Measurements from ENCODE around the gene CAMSAP1.

The CAMSAP1 gene

DNA sequence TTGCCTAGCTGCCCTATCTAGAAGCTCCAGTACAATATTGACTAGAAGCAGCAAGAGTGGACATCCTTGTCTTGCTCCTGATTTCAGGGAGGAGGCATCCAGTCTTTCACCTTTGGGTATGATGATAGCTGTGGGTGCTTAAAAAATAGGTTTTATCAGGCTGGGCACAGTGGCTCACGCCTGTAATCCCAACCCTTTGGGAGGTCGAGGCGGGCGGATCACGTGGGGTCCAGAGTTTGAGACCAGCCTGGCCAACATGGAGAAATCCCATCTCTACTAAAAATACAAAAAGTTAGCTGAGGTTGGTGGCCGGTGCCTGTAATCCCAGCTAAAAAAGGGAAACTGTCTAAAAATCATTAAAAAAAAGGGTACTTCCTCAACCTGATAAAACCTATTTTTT lies 2.0 kb upstream of the CAMSAP1 start:
- DNase-seq (ENCODE audit: low spot score), result no peak
- ChIA-PET CTCF (interaction anchor here (0.6 to 1.0 kb wide), 5 partner anchors 8 to 209 kb away, joined by 3 to 4 read pairs (median 3); no protein-coding TSS in a partner anchor), POLR2A (ENCODE audit: low non-redundant PET) (no interaction called here)
- TF ChIP-seq, protein P1, sequence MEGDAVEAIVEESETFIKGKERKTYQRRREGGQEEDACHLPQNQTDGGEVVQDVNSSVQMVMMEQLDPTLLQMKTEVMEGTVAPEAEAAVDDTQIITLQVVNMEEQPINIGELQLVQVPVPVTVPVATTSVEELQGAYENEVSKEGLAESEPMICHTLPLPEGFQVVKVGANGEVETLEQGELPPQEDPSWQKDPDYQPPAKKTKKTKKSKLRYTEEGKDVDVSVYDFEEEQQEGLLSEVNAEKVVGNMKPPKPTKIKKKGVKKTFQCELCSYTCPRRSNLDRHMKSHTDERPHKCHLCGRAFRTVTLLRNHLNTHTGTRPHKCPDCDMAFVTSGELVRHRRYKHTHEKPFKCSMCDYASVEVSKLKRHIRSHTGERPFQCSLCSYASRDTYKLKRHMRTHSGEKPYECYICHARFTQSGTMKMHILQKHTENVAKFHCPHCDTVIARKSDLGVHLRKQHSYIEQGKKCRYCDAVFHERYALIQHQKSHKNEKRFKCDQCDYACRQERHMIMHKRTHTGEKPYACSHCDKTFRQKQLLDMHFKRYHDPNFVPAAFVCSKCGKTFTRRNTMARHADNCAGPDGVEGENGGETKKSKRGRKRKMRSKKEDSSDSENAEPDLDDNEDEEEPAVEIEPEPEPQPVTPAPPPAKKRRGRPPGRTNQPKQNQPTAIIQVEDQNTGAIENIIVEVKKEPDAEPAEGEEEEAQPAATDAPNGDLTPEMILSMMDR (conservative IDR thresholded peaks at IDR 0.05; ENCODE audit: low read depth), result no peak
- H3K27ac ChIP-seq, result peak overlapping the region; percentile 6; the same call in 1 of the 2 replicates

DNA sequence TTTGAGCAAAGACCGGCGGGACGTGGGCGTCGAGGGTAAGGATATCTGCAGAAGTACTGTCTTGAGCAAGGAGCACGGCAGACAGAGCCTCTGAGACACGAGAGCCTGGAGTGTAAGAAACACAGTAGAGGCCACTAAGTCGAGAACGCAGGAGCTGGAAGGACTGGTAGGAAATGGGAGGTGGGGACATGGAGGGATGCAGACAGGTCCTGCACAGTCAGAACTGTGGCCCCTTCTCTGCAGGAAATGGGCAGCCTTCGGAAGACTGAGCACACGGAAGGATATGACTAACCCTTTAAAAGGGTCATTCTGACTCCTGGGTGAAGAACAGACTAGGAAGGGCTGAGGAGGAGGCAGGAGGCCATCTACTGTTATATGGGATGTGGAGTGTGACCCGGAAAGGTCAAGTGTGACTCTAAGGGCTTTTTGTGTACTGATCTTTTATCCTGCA lies 1.4 kb upstream of the CAMSAP1 start:
- TF ChIP-seq, protein P1 (conservative IDR thresholded peaks at IDR 0.05; ENCODE audit: low read depth), result no peak
- peak overlapping the region; percentile 87 for H3K27ac ChIP-seq
- CTCF ChIA-PET, result interaction anchor here (1.0 kb wide), 1 partner anchor 61 kb away, joined by 3 read pairs; no protein-coding TSS in a partner anchor
- DNase-seq (ENCODE audit: low spot score), result no peak
- POLR2A ChIA-PET (ENCODE audit: low non-redundant PET), result no interaction called here

DNA sequence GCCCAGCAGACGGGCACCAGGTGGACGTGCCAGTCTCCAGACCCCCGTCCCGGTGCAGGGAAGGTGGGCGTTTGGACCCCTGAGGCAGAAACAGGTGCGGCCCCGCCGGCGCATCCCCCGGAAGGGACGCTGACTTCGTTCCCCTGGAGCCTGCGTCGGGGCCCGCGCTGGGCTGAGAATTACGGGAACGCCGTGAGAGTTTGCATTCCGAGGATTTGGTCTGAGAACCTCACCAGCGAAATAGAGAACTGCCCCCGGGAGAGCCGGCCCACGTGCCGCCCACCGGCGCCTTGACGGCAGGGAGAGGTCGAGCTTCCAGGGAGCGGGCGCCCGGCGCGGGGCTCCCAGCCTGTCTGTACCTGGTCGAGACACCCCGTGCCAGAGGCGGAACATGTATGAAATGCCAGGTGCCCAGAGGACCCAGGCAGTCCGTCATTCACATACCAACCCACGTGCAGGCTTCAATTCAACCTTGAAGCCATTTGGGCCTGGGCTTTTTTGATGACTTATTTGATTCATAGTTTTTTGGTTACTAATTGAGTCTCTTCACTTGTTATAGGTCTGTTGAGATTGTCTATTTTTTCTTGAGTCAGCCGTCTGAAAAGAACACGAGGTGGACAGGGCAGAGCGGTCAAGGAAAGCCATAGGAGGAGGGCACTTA lies 877 bp upstream of the CAMSAP1 start:
- POLR2A ChIA-PET (ENCODE audit: low non-redundant PET), result interaction anchor here (0.6 kb wide), 1 partner anchor 91 kb away, joined by 3 read pairs; no protein-coding TSS in a partner anchor
- TF ChIP-seq, protein P1 (conservative IDR thresholded peaks at IDR 0.05; ENCODE audit: low read depth), result no peak
- no peak for DNase-seq (ENCODE audit: low spot score)
- CTCF ChIA-PET, result no interaction called here
- peak overlapping the region; percentile 87 for H3K27ac ChIP-seq

DNA sequence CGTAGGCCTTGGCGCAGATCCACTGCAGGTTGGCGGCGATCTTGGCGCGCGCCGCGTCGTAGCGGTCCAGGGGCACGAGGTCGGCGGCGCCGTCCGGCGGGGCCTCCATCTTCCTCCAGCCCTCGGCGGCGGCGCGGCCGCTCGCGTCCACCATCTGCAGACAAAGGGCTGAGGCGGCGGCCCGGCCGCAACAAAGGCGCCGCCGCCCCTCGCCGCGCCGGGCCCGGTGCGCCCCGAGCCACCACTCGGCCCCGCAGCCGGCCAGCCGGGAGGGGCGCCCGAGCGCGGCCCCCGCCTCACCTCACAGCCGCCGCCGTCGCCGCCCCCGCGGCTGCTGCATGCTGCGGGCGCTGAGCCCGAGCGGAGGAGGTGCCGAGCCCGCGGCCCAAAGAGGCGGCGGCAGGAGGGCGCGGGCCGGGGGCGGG lies 328 bp downstream of the CAMSAP1 start:
- H3K27ac ChIP-seq, result peak overlapping the region; percentile 87
- CTCF ChIA-PET, result no interaction called here
- no peak for DNase-seq (ENCODE audit: low spot score)
- TF ChIP-seq, protein P1 (conservative IDR thresholded peaks at IDR 0.05; ENCODE audit: low read depth), result no peak
- POLR2A ChIA-PET (ENCODE audit: low non-redundant PET), result no interaction called here

DNA sequence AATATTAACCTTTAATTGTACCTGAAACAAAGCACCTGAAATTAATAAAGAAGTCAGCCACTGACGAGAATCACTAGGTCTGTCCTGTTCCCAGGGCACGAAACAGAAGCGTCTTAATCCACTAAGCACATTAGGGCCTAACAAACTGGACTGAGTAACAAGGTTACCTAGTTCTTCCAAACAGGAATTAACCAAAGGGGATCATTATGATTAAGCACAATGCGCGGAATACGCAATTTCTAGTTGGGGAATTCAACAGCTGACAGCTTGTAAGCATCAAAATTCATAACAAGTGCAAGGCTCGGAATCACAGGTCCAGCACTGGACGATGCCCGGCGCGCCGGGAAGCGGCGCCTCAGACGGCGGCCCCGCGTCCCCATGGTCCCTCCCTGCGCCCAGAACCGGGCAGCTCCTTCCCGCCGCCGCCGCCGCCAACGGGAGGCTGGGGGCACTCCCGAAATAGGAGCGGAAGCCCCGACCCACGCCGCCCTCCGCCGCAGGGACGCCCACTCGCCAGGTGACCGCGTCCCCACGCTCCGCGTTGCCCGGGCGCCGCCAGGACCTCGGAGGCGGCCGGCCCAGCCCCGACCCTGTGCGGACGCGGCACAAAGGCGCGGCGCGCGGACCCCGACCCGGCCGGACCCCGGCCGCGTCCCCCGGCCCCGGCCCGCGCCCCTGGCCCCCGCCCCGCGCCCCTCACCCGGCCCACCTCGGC lies 898 bp downstream of the CAMSAP1 start:
- POLR2A ChIA-PET (ENCODE audit: low non-redundant PET), result interaction anchor here (1.1 kb wide), 1 partner anchor 52 kb away, joined by 4 read pairs; no protein-coding TSS in a partner anchor
- CTCF ChIA-PET, result no interaction called here
- no peak for DNase-seq (ENCODE audit: low spot score)
- H3K27ac ChIP-seq, result peak overlapping the region; percentile 87
- TF ChIP-seq, protein P1 (conservative IDR thresholded peaks at IDR 0.05; ENCODE audit: low read depth), result no peak

DNA sequence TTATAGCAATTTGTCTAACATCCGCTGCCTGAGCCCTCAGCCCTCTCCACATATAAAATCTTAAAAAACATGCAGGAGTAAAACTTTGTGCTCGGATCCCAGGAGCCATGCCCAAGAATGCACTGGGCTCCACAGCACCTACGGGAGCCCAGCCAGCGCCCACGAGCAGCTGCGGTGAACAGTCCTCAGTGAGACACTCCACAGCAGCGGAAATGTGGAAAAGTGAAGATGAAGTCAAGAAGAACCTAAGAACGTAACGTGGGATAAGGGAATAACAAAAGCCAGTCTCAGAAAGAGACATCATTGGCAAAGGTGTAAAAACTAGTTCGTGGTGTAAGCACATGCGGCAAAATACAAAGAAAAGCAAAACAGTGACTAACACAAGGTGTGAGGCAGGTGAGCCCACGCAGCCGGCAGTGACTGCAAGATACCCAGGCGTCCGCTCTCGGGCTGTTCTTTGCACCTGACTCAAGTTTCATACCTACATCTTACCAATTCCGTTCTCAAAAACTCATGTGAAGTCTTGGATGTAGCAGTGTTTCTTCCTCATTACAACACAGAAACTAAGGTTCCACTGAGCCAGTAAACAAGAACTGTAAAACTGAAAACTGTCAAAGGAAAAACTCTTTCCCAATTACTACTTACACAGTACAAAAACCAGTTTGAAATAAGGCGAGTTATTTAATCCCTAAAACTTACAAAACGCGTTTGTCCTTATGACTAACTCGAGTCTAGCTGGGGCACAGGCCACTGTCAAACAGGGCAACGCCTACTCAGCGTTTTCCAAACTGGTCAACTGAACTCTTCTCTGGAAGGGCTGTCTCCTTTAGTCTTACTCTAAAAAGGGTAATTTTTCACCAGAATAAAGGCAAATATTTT lies 1.7 kb downstream of the CAMSAP1 start:
- H3K27ac ChIP-seq, result peak overlapping the region; percentile 82
- DNase-seq (ENCODE audit: low spot score), result peak; percentile 76
- POLR2A ChIA-PET (ENCODE audit: low non-redundant PET), result interaction anchor here (1.1 kb wide), 1 partner anchor 51 kb away, joined by 4 read pairs; no protein-coding TSS in a partner anchor
- CTCF ChIA-PET, result interaction anchor here (0.6 to 0.7 kb wide), 2 partner anchors 45 to 235 kb away, joined by 3 to 8 read pairs; no protein-coding TSS in a partner anchor
- TF ChIP-seq, protein P1 (conservative IDR thresholded peaks at IDR 0.05; ENCODE audit: low read depth), result no peak
